ENCODE results near the gene LAMA2.

Gene LAMA2

GRCh38 chr6:129497481-129498441 lies 614.8 kb downstream of the LAMA2 start:
- TF ChIP-seq, protein P1, sequence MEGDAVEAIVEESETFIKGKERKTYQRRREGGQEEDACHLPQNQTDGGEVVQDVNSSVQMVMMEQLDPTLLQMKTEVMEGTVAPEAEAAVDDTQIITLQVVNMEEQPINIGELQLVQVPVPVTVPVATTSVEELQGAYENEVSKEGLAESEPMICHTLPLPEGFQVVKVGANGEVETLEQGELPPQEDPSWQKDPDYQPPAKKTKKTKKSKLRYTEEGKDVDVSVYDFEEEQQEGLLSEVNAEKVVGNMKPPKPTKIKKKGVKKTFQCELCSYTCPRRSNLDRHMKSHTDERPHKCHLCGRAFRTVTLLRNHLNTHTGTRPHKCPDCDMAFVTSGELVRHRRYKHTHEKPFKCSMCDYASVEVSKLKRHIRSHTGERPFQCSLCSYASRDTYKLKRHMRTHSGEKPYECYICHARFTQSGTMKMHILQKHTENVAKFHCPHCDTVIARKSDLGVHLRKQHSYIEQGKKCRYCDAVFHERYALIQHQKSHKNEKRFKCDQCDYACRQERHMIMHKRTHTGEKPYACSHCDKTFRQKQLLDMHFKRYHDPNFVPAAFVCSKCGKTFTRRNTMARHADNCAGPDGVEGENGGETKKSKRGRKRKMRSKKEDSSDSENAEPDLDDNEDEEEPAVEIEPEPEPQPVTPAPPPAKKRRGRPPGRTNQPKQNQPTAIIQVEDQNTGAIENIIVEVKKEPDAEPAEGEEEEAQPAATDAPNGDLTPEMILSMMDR (IDR thresholded peaks at IDR 0.05; ENCODE audit: extremely low read depth, insufficient read depth, missing control alignments), result no peak
- in situ Hi-C loops (cut with MboI; ENCODE audit: low pct_unique_long_range_greater_than_20kb, low sequenced_read_pairs, unreplicated experiment), result no loop called here
- DNase-seq (ENCODE audit: low spot score), result no peak

GRCh38 chr6:129498541-129498940 lies 615.6 kb downstream of the LAMA2 start:
- TF ChIP-seq, protein P1 (IDR thresholded peaks at IDR 0.05; ENCODE audit: extremely low read depth, insufficient read depth, missing control alignments), result no peak
- DNase-seq (ENCODE audit: low spot score), result no peak
- in situ Hi-C loops (cut with MboI; ENCODE audit: low pct_unique_long_range_greater_than_20kb, low sequenced_read_pairs, unreplicated experiment), result no loop called here

- in situ Hi-C loops (cut with MboI; ENCODE audit: low pct_unique_long_range_greater_than_20kb, low sequenced_read_pairs, unreplicated experiment), result no loop called here
Measured at GRCh38 chr6:129498950-129499842, 616.3 kb downstream of the LAMA2 start.

DNA sequence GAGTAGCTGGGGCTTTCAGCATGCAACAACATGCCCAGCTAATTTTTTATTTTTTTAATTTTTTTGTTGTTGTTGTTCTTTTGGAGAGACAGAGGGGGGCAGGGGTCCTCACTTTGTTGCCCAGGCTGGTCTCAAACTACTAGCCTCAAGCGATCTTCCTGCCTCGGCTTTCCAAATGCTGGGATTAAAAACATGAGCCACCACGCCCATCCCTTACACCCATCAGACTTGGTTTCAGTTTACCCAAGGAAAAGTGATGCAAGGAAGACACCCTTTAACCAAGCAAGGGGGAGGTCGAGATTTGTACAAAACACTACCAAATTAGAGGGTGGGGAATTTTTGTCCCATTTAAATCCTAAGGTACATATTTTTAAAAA lies 616.9 kb downstream of the LAMA2 start:
- DNase-seq (ENCODE audit: low spot score), result no peak
- in situ Hi-C loops (cut with MboI; ENCODE audit: low pct_unique_long_range_greater_than_20kb, low sequenced_read_pairs, unreplicated experiment), result no loop called here
- TF ChIP-seq, protein P1 (IDR thresholded peaks at IDR 0.05; ENCODE audit: extremely low read depth, insufficient read depth, missing control alignments), result no peak

More at GRCh38 chr6:129498950-129499842, 616.3 kb downstream of the LAMA2 start:
- TF ChIP-seq, protein P1 (IDR thresholded peaks at IDR 0.05; ENCODE audit: extremely low read depth, insufficient read depth, missing control alignments), result peak; percentile 47
- peak; percentile 18 for DNase-seq (ENCODE audit: low spot score)

GRCh38 chr6:129500958-129501739 lies 618.2 kb downstream of the LAMA2 start:
- TF ChIP-seq, protein P1 (IDR thresholded peaks at IDR 0.05; ENCODE audit: extremely low read depth, insufficient read depth, missing control alignments), result peak; percentile 33
- in situ Hi-C loops (cut with MboI; ENCODE audit: low pct_unique_long_range_greater_than_20kb, low sequenced_read_pairs, unreplicated experiment), result no loop called here
- DNase-seq (ENCODE audit: low spot score), result no peak
